Gastroesophageal sphincter (tissue), 4 donors: ENCODE data around the gene PRXL2A. TPM values are rescaled to one million over a fixed set of nuclear protein-coding genes. Genes with fewer than 3 reads are reported as not detected.

Experiments
- ATAC-seq: fragments of 150-250 bp; one replicate; pipeline ENCODE4 v1.9.1; 2016; ENCODE audit warnings: mild to moderate bottlenecking, moderate library complexity
- H3K27ac ChIP-seq, 4 donors: fragments of 200-600 bp; sonication (generic) in 3 of 4; 1 replicate in 3 of 4; 2 replicates in 1 of 4; pipeline ENCODE4 v1.5.1; 2016 to 2019
- H3K27me3 ChIP-seq: fragments of 200-600 bp; sonication (generic); one replicate; pipeline ENCODE4 v1.5.1; 2019
- H3K36me3 ChIP-seq, 2 donors: fragments of 200-600 bp; sonication (generic); one replicate each; pipeline ENCODE4 v1.5.1; 2019; ENCODE audit warnings: control low read depth in 1 of 2
- H3K4me1 ChIP-seq, 3 donors: fragments of 200-600 bp; sonication (generic); 1 replicate in 2 of 3; 2 replicates in 1 of 3; pipeline ENCODE4 v1.5.1; 2016 to 2019; ENCODE audit warnings: control low read depth in 2 of 3
- H3K4me3 ChIP-seq, 2 donors: fragments of 200-600 bp; sonication (generic); one replicate each; pipeline ENCODE4 v1.5.1; 2019; ENCODE audit warnings: mild to moderate bottlenecking in 1 of 2, moderate library complexity in 1 of 2
- H3K9me3 ChIP-seq, 3 donors: fragments of 200-600 bp; sonication (generic); one replicate each; pipeline ENCODE4 v1.5.1; 2017 to 2019; ENCODE audit warnings: control low read depth in 2 of 3
- CTCF ChIP-seq, 4 experiments: fragments of 200-600 bp in 2 of 4; fragments of 450-650 bp in 2 of 4; sonication (generic) in 1 of 4; IDR thresholded peaks; one replicate each; pipeline ENCODE4 v1.5.1; 2017 to 2019; ENCODE audit warnings: antibody characterized with exemption in 4 of 4, mild to moderate bottlenecking in 2 of 4, moderate library complexity in 2 of 4
- EP300 ChIP-seq: sonication (generic); formaldehyde crosslinking; IDR thresholded peaks from one replicate; pipeline ENCODE4 v1.6.1; 2017; ENCODE audit warnings: antibody characterized with exemption, mild to moderate bottlenecking
- POLR2A ChIP-seq, 2 donors: fragments of 450-650 bp; IDR thresholded peaks; one replicate each; pipeline ENCODE4 v1.6.1; 2017; ENCODE audit warnings: antibody characterized with exemption in 2 of 2, mild to moderate bottlenecking in 2 of 2, moderate library complexity in 1 of 2
- POLR2AphosphoS5 ChIP-seq: sonication (generic); formaldehyde crosslinking; IDR thresholded peaks from one replicate; pipeline ENCODE4 v1.6.1; 2017; ENCODE audit warnings: antibody characterized with exemption
- WGBS, 2 donors: methylation state at CpG; one replicate each; pipeline ENCODE4 v1.1.5; 2018; ENCODE audit warnings: low coverage in 1 of 2; 5-methylcytosine and 5-hydroxymethylcytosine counted together
- total RNA-seq, 4 donors: library from RNA; depleted of rRNA; stranded (reverse); fragments of >200 nt; gene quantifications; one replicate each; pipeline ENCODE4 v1.1.0, GENCODE V29; 2016

The PRXL2A gene
- total RNA-seq, 4 donors from 2014 or later = 26.4 to 29.4 (median 26.6) TPM

- peak; percentile 65 for ATAC-seq
- Histone ChIP-seq H3K36me3 (peaks cover 0 to 72% of the 10 kb centered on the region in 2 donors), H3K9me3 (no peaks in the 10 kb centered on the region), H3K4me1 (no peaks in the 10 kb centered on the region), H3K27ac (no peak overlapping the region), H3K27me3 (no peaks in the 10 kb centered on the region), H3K4me3 (no peak overlapping the region)
- TF ChIP-seq CTCF (IDR thresholded peaks at IDR 0.05) (no peak), POLR2A (IDR thresholded peaks at IDR 0.05) (no peak), POLR2AphosphoS5 (no peak), EP300 (no peak)
- 73 to 100% methylated on average over 2 to 5 of the region's 9 CpGs for WGBS, 2 donors
These were observed 21.2 kb downstream of the PRXL2A start for GRCh38 chr10:80429521-80429973.

DNA sequence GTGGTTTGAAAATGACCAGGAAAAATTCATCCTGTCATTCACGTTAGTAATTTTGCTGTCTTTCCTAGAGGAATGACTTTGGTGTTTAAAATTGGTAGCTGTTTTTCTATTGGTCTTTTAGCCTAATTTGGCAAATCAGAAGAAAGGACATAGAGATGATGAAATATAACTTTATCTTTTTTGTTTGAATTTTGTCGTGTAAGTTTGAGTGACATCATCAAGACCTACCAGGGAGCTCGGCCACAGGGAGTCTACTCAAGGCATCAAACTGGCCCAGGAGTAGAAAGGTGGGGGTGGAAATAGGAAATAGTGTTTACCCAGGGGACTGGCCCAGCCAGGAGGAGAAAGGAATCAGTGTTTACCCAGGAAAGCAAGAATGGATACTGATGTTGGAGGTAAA lies 24.8 kb downstream of the PRXL2A start:
- WGBS, 2 donors = 51 to 80% methylated on average over 1 to 3 of the region's 3 CpGs
- no peak for TF ChIP-seq EP300
- no peak for TF ChIP-seq POLR2A (IDR thresholded peaks at IDR 0.05)
- no peak for TF ChIP-seq POLR2AphosphoS5
- TF ChIP-seq CTCF (IDR thresholded peaks at IDR 0.05) = no peak
- Histone ChIP-seq H3K4me1 (no peaks in the 10 kb centered on the region), H3K4me3 (no peak overlapping the region), H3K36me3 (peaks cover 0 to 37% of the 10 kb centered on the region in 2 donors), H3K27ac (no peak overlapping the region), H3K9me3 (no peaks in the 10 kb centered on the region), H3K27me3 (no peaks in the 10 kb centered on the region)
- no peak for ATAC-seq

GRCh38 chr10:80436446-80437098 lies 28.2 kb downstream of the PRXL2A start:
- Histone ChIP-seq H3K27ac (no peak overlapping the region), H3K4me3 (no peak overlapping the region), H3K27me3 (no peaks in the 10 kb centered on the region), H3K36me3 (peaks cover 0 to 11% of the 10 kb centered on the region in 2 donors), H3K9me3 (no peaks in the 10 kb centered on the region), H3K4me1 (no peaks in the 10 kb centered on the region)
- ATAC-seq = no peak
- TF ChIP-seq POLR2A (IDR thresholded peaks at IDR 0.05) (no peak), CTCF (IDR thresholded peaks at IDR 0.05) (no peak), POLR2AphosphoS5 (no peak), EP300 (no peak)
- WGBS, 2 donors = 57 to 71% methylated on average over 3 to 6 of the region's 6 CpGs

- H3K36me3 ChIP-seq = peaks cover 0 to 5% of the 10 kb centered on the region in 2 donors
- no peaks in the 10 kb centered on the region for H3K4me1 ChIP-seq
- no peak overlapping the region for H3K4me3 ChIP-seq
- TF ChIP-seq POLR2A (IDR thresholded peaks at IDR 0.05) = no peak
- TF ChIP-seq EP300 = no peak
- no peak for TF ChIP-seq CTCF (IDR thresholded peaks at IDR 0.05)
- no peak for TF ChIP-seq POLR2AphosphoS5
- WGBS, 2 donors = 50 to 100% methylated on average over 1 to 2 of the region's 2 CpGs
- H3K9me3 ChIP-seq = no peaks in the 10 kb centered on the region
- H3K27me3 ChIP-seq = no peaks in the 10 kb centered on the region
- H3K27ac ChIP-seq = no peak overlapping the region
- ATAC-seq = no peak
These were observed 28.9 kb downstream of the PRXL2A start for GRCh38 chr10:80437227-80437626.

GRCh38 chr10:80441831-80442230 lies 33.5 kb downstream of the PRXL2A start:
- no peak overlapping the region for H3K27ac ChIP-seq
- H3K27me3 ChIP-seq = no peaks in the 10 kb centered on the region
- no peak for ATAC-seq
- H3K9me3 ChIP-seq = no peaks in the 10 kb centered on the region
- 100% methylated on average over 3 of the region's 8 CpGs; no CpG with 5 or more reads in 1 of the 2 donors for WGBS, 2 donors
- no peaks in the 10 kb centered on the region for H3K36me3 ChIP-seq
- no peak overlapping the region for H3K4me3 ChIP-seq
- TF ChIP-seq POLR2A (IDR thresholded peaks at IDR 0.05) = no peak
- no peak for TF ChIP-seq EP300
- TF ChIP-seq CTCF (IDR thresholded peaks at IDR 0.05) = no peak
- no peak for TF ChIP-seq POLR2AphosphoS5
- peaks cover 0 to 18% (median 0%) of the 10 kb centered on the region in 3 donors for H3K4me1 ChIP-seq
